ENCODE data around the gene TPRG1. TPM values are rescaled to one million over a fixed set of nuclear protein-coding genes. Genes with fewer than 3 reads are reported as not detected.

The TPRG1 gene
- total and polyA plus RNA-seq, 2 experiments from 2014 or later, result 0.43 TPM; not detected in 1

GRCh38 chr3:189316296-189317019, 144.7 kb downstream of the TPRG1 start:
- DNase-seq (ENCODE audit: low spot score), result peak; percentile 59
- H3K36me3 ChIP-seq (replicated peaks; ENCODE audit: insufficient read depth, low read depth), result no peaks in the 10 kb centered on the region
- no peaks in the 10 kb centered on the region for H3K79me2 ChIP-seq
- H3K4me1 ChIP-seq (ENCODE audit: insufficient read depth), result peaks cover 9% of the 10 kb centered on the region
- H3K9me3 ChIP-seq (ENCODE audit: low read depth), result no peaks in the 10 kb centered on the region
- H2AFZ ChIP-seq, result peak overlapping the region; percentile 25
- H3K4me3 ChIP-seq, result no peak overlapping the region
- no peak overlapping the region for H3K4me2 ChIP-seq
- H4K20me1 ChIP-seq (ENCODE audit: insufficient read depth, poor library complexity, severe bottlenecking), result no peaks in the 10 kb centered on the region
- 42% methylated on average over 6 of the region's 6 CpGs for WGBS (ENCODE audit: low lambda C conversion rate, missing lambda C conversion rate)
- TF ChIP-seq EZH2phosphoT487 (IDR thresholded peaks at IDR 0.05; ENCODE audit: low read depth, severe bottlenecking, unreplicated experiment) (no peak), EZH2 (IDR thresholded peaks at IDR 0.05; ENCODE audit: borderline replicate concordance) (no peak), CTCF (IDR thresholded peaks at IDR 0.05; ENCODE audit: poor library complexity) (no peak)
- peak overlapping the region; percentile 90 for H3K27ac ChIP-seq
- no peaks in the 10 kb centered on the region for H3K27me3 ChIP-seq
- H3K9me2 ChIP-seq (replicated peaks; ENCODE audit: insufficient read depth), result no peaks in the 10 kb centered on the region

DNA sequence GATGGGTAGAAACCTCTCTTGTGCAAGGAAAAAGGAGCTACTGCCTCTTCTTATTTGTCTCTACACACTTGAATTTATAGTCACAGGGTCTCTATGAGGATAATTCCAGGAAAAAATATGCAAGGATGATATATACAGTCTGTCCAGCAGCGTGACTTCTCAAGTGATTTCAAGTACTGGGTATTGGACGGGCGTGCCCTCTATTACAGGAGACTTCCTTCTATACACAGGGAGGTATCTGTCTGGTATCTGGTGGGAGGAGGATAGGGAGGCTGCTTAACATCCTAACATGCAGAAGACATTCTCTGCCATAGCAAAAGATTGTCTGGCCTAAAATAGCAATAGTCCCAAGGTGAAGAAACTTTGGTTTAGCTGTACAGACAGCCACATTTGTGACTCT, 146.1 kb downstream of the TPRG1 start:
- no peak overlapping the region for H2AFZ ChIP-seq
- H3K9me3 ChIP-seq (ENCODE audit: low read depth), result no peaks in the 10 kb centered on the region
- TF ChIP-seq CTCF (IDR thresholded peaks at IDR 0.05; ENCODE audit: poor library complexity) (no peak), EZH2 (IDR thresholded peaks at IDR 0.05; ENCODE audit: borderline replicate concordance) (no peak), EZH2phosphoT487 (IDR thresholded peaks at IDR 0.05; ENCODE audit: low read depth, severe bottlenecking, unreplicated experiment) (no peak)
- H3K4me1 ChIP-seq (ENCODE audit: insufficient read depth), result peaks cover 9% of the 10 kb centered on the region
- WGBS (ENCODE audit: low lambda C conversion rate, missing lambda C conversion rate), result 94% methylated on average over 3 of the region's 3 CpGs
- H3K79me2 ChIP-seq, result no peaks in the 10 kb centered on the region
- H3K4me2 ChIP-seq, result no peak overlapping the region
- no peaks in the 10 kb centered on the region for H4K20me1 ChIP-seq (ENCODE audit: insufficient read depth, poor library complexity, severe bottlenecking)
- H3K9me2 ChIP-seq (replicated peaks; ENCODE audit: insufficient read depth), result no peaks in the 10 kb centered on the region
- DNase-seq (ENCODE audit: low spot score), result no peak
- no peak overlapping the region for H3K4me3 ChIP-seq
- no peaks in the 10 kb centered on the region for H3K36me3 ChIP-seq (replicated peaks; ENCODE audit: insufficient read depth, low read depth)
- no peak overlapping the region for H3K27ac ChIP-seq
- no peaks in the 10 kb centered on the region for H3K27me3 ChIP-seq

- H3K9me3 ChIP-seq (ENCODE audit: low read depth), result no peaks in the 10 kb centered on the region
- H3K4me3 ChIP-seq, result no peak overlapping the region
- no peaks in the 10 kb centered on the region for H3K79me2 ChIP-seq
- no peak overlapping the region for H2AFZ ChIP-seq
- WGBS (ENCODE audit: low lambda C conversion rate, missing lambda C conversion rate), result 93% methylated on average over 3 of the region's 3 CpGs
- H3K9me2 ChIP-seq (replicated peaks; ENCODE audit: insufficient read depth), result no peaks in the 10 kb centered on the region
- no peaks in the 10 kb centered on the region for H3K36me3 ChIP-seq (replicated peaks; ENCODE audit: insufficient read depth, low read depth)
- no peak overlapping the region for H3K4me2 ChIP-seq
- no peak overlapping the region for H3K27ac ChIP-seq
- no peak for TF ChIP-seq EZH2phosphoT487 (IDR thresholded peaks at IDR 0.05; ENCODE audit: low read depth, severe bottlenecking, unreplicated experiment)
- no peak for TF ChIP-seq EZH2 (IDR thresholded peaks at IDR 0.05; ENCODE audit: borderline replicate concordance)
- no peak for TF ChIP-seq CTCF (IDR thresholded peaks at IDR 0.05; ENCODE audit: poor library complexity)
- DNase-seq (ENCODE audit: low spot score), result no peak
- H3K4me1 ChIP-seq (ENCODE audit: insufficient read depth), result peaks cover 26% of the 10 kb centered on the region
- H3K27me3 ChIP-seq, result no peaks in the 10 kb centered on the region
- no peaks in the 10 kb centered on the region for H4K20me1 ChIP-seq (ENCODE audit: insufficient read depth, poor library complexity, severe bottlenecking)
Measured at GRCh38 chr3:189320511-189320910, 148.7 kb downstream of the TPRG1 start.

Measured in hepatocyte (in vitro differentiated cells).